HG02852 (cell line): ENCODE data around the gene EXOSC9.
"Not testable (repeated sequence)": the region's sequence is repeated elsewhere in the genome, so short reads cannot be mapped to it uniquely, and the experiment has no call there.

Source experiments
- ATAC-seq: cut with Tn5 transposase; IDR thresholded peaks from one replicate; pipeline ENCODE4 v1.9.1; 2021; ENCODE audit warnings: mild to moderate bottlenecking, moderate library complexity; ENCODE audit not compliant: unreplicated experiment

EXOSC9 gene

GRCh38 chr4:121800961-121801714 lies at the start of gene EXOSC9:
EXOSC9 (plus strand) TSS chr4:121801323; CDS start chr4:121801425, 102 bp downstream.
- peak; percentile 88 for ATAC-seq

GRCh38 chr4:121752142-121752541 lies 49.0 kb upstream of the EXOSC9 start:
- not testable (repeated sequence) for ATAC-seq

GRCh38 chr4:121758925-121759568 lies 42.1 kb upstream of the EXOSC9 start:
- ATAC-seq, result no peak

GRCh38 chr4:121760205-121760604 lies 40.9 kb upstream of the EXOSC9 start:
- no peak for ATAC-seq

GRCh38 chr4:121764303-121764701 lies 36.8 kb upstream of the EXOSC9 start:
- ATAC-seq, result no peak

GRCh38 chr4:121764702-121765367 lies 36.3 kb upstream of the EXOSC9 start, which contains the start of gene SMIM43:
SMIM43 (minus strand) TSS chr4:121765164; CDS start chr4:121765105, 59 bp downstream.
- ATAC-seq, result no peak

GRCh38 chr4:121765368-121765705 lies 35.8 kb upstream of the EXOSC9 start:
- no peak for ATAC-seq

GRCh38 chr4:121765971-121766538 lies 35.1 kb upstream of the EXOSC9 start:
- no peak for ATAC-seq

- ATAC-seq, result no peak
These were observed 34.0 kb upstream of the EXOSC9 start for GRCh38 chr4:121767166-121767565.

- ATAC-seq, result no peak
These were observed 31.8 kb upstream of the EXOSC9 start for GRCh38 chr4:121769341-121769740.

GRCh38 chr4:121771869-121772268 lies 29.3 kb upstream of the EXOSC9 start:
- ATAC-seq, result no peak

- ATAC-seq, result no peak
These were observed 27.2 kb upstream of the EXOSC9 start for GRCh38 chr4:121773883-121774282.

- ATAC-seq, result no peak
These were observed 24.3 kb upstream of the EXOSC9 start for GRCh38 chr4:121776610-121777401.

GRCh38 chr4:121777625-121778024 lies 23.5 kb upstream of the EXOSC9 start:
- peak; percentile 66 for ATAC-seq

- no peak for ATAC-seq
These were observed 22.0 kb upstream of the EXOSC9 start for GRCh38 chr4:121778991-121779628.

- no peak for ATAC-seq
These were observed 17.9 kb upstream of the EXOSC9 start for GRCh38 chr4:121783210-121783609.

GRCh38 chr4:121784401-121784800 lies 16.7 kb upstream of the EXOSC9 start:
- no peak for ATAC-seq

GRCh38 chr4:121784975-121785374 lies 16.1 kb upstream of the EXOSC9 start:
- no peak for ATAC-seq

GRCh38 chr4:121785479-121785878 lies 15.6 kb upstream of the EXOSC9 start:
- no peak for ATAC-seq

GRCh38 chr4:121786221-121786620 lies 14.9 kb upstream of the EXOSC9 start:
- no peak for ATAC-seq
